ENCODE measurements around the gene SLC41A1.
A peak's percentile ranks its signal among the peaks of the same experiment; 100 is the strongest.

SLC41A1 gene

DNA sequence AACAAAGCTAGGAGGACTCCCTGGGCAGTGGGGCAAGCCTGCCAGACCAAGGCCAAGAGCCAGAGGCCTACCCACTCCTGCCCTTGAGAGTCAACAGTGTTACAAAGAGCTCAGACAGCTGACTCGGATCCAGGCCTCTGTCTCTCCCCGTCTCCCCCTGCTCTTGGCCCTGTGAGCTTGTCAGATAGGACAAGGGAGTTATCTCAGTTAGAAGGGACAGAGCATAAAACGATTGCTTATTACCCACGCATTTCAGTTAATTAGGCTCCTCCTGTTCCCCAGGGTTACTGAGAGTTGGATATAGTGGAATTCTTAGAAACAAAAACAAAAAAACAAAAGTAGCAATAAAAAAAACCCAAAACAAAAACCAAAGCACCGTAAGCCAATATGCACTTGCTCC lies 1.3 kb downstream of the SLC41A1 start:
- H3K4me2 ChIP-seq (ENCODE audit: low read length): peak overlapping the region; percentile 98
- H3K4me3 ChIP-seq (ENCODE audit: low read depth, low read length): peak overlapping the region; percentile 90
- peak overlapping the region; percentile 47 for H3K27ac ChIP-seq
- no peaks in the 10 kb centered on the region for H3K36me3 ChIP-seq (ENCODE audit: control insufficient read depth, insufficient read depth, low read length)
- H3K27me3 ChIP-seq (ENCODE audit: control insufficient read depth, insufficient read depth, low read length): no peaks in the 10 kb centered on the region
- no peak overlapping the region for H2AFZ ChIP-seq
- H3K4me1 ChIP-seq: peaks cover 6% of the 10 kb centered on the region
- no peak overlapping the region for H3K9ac ChIP-seq
- no peaks in the 10 kb centered on the region for H3K79me2 ChIP-seq
- H3K9me3 ChIP-seq (ENCODE audit: control insufficient read depth, low read length): no peaks in the 10 kb centered on the region
- TF ChIP-seq, protein P1, sequence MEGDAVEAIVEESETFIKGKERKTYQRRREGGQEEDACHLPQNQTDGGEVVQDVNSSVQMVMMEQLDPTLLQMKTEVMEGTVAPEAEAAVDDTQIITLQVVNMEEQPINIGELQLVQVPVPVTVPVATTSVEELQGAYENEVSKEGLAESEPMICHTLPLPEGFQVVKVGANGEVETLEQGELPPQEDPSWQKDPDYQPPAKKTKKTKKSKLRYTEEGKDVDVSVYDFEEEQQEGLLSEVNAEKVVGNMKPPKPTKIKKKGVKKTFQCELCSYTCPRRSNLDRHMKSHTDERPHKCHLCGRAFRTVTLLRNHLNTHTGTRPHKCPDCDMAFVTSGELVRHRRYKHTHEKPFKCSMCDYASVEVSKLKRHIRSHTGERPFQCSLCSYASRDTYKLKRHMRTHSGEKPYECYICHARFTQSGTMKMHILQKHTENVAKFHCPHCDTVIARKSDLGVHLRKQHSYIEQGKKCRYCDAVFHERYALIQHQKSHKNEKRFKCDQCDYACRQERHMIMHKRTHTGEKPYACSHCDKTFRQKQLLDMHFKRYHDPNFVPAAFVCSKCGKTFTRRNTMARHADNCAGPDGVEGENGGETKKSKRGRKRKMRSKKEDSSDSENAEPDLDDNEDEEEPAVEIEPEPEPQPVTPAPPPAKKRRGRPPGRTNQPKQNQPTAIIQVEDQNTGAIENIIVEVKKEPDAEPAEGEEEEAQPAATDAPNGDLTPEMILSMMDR (IDR thresholded peaks at IDR 0.05): no peak

DNA sequence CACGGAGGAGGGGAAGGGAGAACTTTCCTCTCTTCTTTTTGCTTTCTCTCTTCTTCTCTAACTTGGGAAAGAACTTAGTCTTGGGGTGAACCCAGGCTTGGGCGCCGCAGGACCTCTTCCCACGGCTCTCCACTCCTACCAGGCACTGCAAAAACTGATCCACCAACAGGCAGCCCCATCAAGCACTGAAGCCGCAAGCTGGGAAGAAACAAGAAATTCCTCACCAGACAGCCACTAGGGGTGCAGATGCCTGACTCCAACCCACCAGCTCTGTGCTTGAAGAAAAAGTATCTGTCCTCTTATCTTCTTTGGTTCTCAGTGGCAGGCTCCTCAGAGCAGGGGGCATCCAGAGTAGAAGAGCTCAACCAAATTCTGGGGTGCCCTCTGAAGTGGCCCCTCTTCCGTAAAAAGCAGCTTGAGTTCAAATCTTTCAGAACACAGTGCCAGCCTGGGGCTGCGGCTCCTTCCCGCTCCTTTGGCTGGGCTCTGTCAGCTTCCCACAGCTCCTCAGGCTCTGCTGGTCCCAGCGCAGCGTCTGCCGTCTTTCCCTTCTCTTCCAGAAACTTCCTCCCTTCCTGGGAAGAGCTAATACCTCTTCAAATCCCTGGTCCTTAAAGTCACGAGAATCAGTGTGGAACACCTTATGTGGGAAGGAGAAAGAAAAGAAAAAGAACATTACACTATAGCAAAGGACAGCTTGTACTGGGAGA lies 2.4 kb downstream of the SLC41A1 start:
- no peak overlapping the region for H3K9ac ChIP-seq
- no peaks in the 10 kb centered on the region for H3K9me3 ChIP-seq (ENCODE audit: control insufficient read depth, low read length)
- H3K27me3 ChIP-seq (ENCODE audit: control insufficient read depth, insufficient read depth, low read length): no peaks in the 10 kb centered on the region
- no peaks in the 10 kb centered on the region for H3K79me2 ChIP-seq
- H3K4me1 ChIP-seq: peaks cover 6% of the 10 kb centered on the region
- H3K4me3 ChIP-seq (ENCODE audit: low read depth, low read length): no peak overlapping the region
- no peak overlapping the region for H3K27ac ChIP-seq
- no peak overlapping the region for H3K4me2 ChIP-seq (ENCODE audit: low read length)
- no peaks in the 10 kb centered on the region for H3K36me3 ChIP-seq (ENCODE audit: control insufficient read depth, insufficient read depth, low read length)
- no peak overlapping the region for H2AFZ ChIP-seq
- TF ChIP-seq, protein P1 (IDR thresholded peaks at IDR 0.05): no peak

DNA sequence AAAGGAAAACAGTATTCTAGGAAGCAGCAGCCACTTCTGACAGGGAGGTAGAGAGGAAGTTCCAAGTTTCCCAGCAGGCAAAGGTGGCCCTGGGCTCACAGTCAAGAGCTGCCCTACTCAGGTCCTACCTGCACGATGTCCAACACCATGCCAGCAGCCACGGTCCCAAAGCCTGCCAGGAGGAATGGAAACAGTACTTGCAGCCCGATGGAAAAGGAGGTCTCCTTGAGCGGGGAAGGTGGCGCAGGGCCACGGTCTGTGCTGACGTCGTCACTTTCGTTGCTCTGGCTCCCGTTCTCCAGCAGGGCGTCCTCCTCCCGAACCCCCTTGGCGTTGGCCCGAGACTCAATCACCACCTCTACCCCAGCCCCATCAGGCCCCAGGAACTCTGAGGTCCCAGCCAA lies 3.1 kb downstream of the SLC41A1 start:
- Histone ChIP-seq H3K27me3 (ENCODE audit: control insufficient read depth, insufficient read depth, low read length) (no peaks in the 10 kb centered on the region), H3K27ac (no peak overlapping the region), H3K4me1 (peaks cover 6% of the 10 kb centered on the region), H3K4me3 (ENCODE audit: low read depth, low read length) (no peak overlapping the region), H3K9me3 (ENCODE audit: control insufficient read depth, low read length) (no peaks in the 10 kb centered on the region), H3K79me2 (no peaks in the 10 kb centered on the region), H3K4me2 (ENCODE audit: low read length) (no peak overlapping the region), H3K9ac (no peak overlapping the region), H3K36me3 (ENCODE audit: control insufficient read depth, insufficient read depth, low read length) (no peaks in the 10 kb centered on the region), H2AFZ (no peak overlapping the region)
- TF ChIP-seq, protein P1 (IDR thresholded peaks at IDR 0.05): no peak

DNA sequence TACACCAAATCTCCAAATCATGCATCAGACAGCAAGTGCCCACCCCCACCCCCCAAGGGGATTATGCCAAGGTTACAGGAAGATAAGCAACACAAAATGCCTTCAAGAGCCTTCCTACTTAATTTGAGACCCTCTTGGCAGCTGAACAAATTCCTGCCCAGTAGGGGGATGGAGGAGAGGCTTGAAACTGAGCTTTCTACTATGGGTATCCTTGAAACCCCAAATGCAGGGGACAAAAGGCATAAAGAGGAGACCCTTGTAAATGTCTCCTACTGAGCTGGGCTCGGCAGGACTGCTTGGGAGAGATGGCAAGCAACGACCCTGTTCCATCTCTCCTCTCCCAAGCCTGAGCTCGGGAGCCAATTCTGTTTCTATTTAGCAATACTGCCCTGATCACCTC lies 3.5 kb downstream of the SLC41A1 start:
- no peak overlapping the region for H2AFZ ChIP-seq
- peaks cover 6% of the 10 kb centered on the region for H3K4me1 ChIP-seq
- H3K4me3 ChIP-seq (ENCODE audit: low read depth, low read length): no peak overlapping the region

More for the DNA sequence above, 3.5 kb downstream of the SLC41A1 start:
- H3K79me2 ChIP-seq: no peaks in the 10 kb centered on the region
- no peaks in the 10 kb centered on the region for H3K36me3 ChIP-seq (ENCODE audit: control insufficient read depth, insufficient read depth, low read length)
- H3K9ac ChIP-seq: no peak overlapping the region
- no peaks in the 10 kb centered on the region for H3K9me3 ChIP-seq (ENCODE audit: control insufficient read depth, low read length)
- TF ChIP-seq, protein P1 (IDR thresholded peaks at IDR 0.05): no peak
- no peaks in the 10 kb centered on the region for H3K27me3 ChIP-seq (ENCODE audit: control insufficient read depth, insufficient read depth, low read length)
- no peak overlapping the region for H3K27ac ChIP-seq
- H3K4me2 ChIP-seq (ENCODE audit: low read length): no peak overlapping the region
